Right lobe of liver (tissue), 6 donors: ENCODE data around the gene ANGPTL2. TPM values are rescaled to one million over a fixed set of nuclear protein-coding genes. Genes with fewer than 3 reads are reported as not detected.
A peak's percentile ranks its signal among the peaks of the same experiment; 100 is the strongest.

Source experiments
- ATAC-seq, 4 donors: fragments of 200-7000 bp; cut with Tn5 transposase; one replicate each; pipeline ENCODE4 v1.9.1; 2020; ENCODE audit warnings: mild to moderate bottlenecking in 4 of 4, moderate library complexity in 4 of 4
- DNase-seq, 3 donors: peaks; one replicate each; pipeline ENCODE4 v3.0.0-alpha.2; 2020
- H3K27ac ChIP-seq, 3 donors: fragments of 200-600 bp; one replicate each; pipeline ENCODE4 v1.8.0; 2022
- H3K27me3 ChIP-seq, 2 donors: fragments of 200-600 bp; one replicate each; pipeline ENCODE4 v1.8.0; 2022
- H3K36me3 ChIP-seq, 4 donors: fragments of 200-600 bp; sonication (generic) in 1 of 4; one replicate each; pipeline versions ENCODE4 v1.5.1 to v1.8.0; 2017 to 2022; ENCODE audit warnings: control low read depth in 1 of 4
- H3K4me1 ChIP-seq, 4 donors: fragments of 200-600 bp; sonication (generic) in 1 of 4; one replicate each; pipeline versions ENCODE4 v1.5.1 to v1.8.0; 2017 to 2022; ENCODE audit warnings: control low read depth in 1 of 4
- H3K4me3 ChIP-seq, 3 donors: fragments of 200-600 bp; one replicate each; pipeline ENCODE4 v1.8.0; 2022
- H3K9me3 ChIP-seq, 4 donors: fragments of 200-600 bp; sonication (generic) in 1 of 4; one replicate each; pipeline versions ENCODE4 v1.5.1 to v1.8.0; 2017 to 2022; ENCODE audit warnings: control low read depth in 1 of 4
- POLR2A ChIP-seq: fragments of 450-650 bp; IDR thresholded peaks from one replicate; pipeline ENCODE4 v1.6.1; 2017; ENCODE audit warnings: antibody characterized with exemption, mild to moderate bottlenecking
- WGBS: methylation state at CpG from one replicate; pipeline ENCODE4 v1.1.6; 2018; ENCODE audit warnings: low coverage, low lambda C conversion rate; ENCODE audit not compliant: insufficient coverage; ENCODE audit errors: missing lambda C conversion rate; 5-methylcytosine and 5-hydroxymethylcytosine counted together
- intact Hi-C, 2 donors: fragments of 100-400 bp; cut with DNase I; formaldehyde crosslinking; loops; one replicate each; pipeline versions ENCODE4 v1.11.2 to v1.14.1; 2022
- total RNA-seq, 6 experiments: library from RNA; depleted of rRNA in 2 of 6; stranded (reverse); fragments of >200 nt in 2 of 6; fragmentation: NEBNext Ultra II Directional in 3 of 6; extraction: Animal tissue kit (Norgen Biotek cat#: 25700) in 3 of 6; gene quantifications; one replicate each; pipeline versions ENCODE4 v1.1.0 to v1.2.4, GENCODE V29; 2016 to 2023
- TF ChIP-seq, protein P1 (sequence below), 4 donors: fragments of 200-600 bp in 3 of 4; fragments of 450-650 bp in 1 of 4; IDR thresholded peaks; one replicate each; pipeline versions ENCODE4 v1.5.1 to v1.8.0; 2016 to 2022; ENCODE audit warnings: antibody characterized with exemption in 4 of 4, mild to moderate bottlenecking in 2 of 4
- donor health status: DM: no; HTN: yes; CAD: no.
- donor health status: DM: no; HTN: no; CAD: no.
- donor health status: DM: no; HTN: no; CAD: no.
- donor health status: DM: no; HTN: yes; CAD: no.
- donor health status: DM: no; HTN: yes; CAD: no.

The ANGPTL2 gene
- total RNA-seq, 6 experiments from 2014 or later: 2.1 to 6.3 (median 3.0) TPM

DNA sequence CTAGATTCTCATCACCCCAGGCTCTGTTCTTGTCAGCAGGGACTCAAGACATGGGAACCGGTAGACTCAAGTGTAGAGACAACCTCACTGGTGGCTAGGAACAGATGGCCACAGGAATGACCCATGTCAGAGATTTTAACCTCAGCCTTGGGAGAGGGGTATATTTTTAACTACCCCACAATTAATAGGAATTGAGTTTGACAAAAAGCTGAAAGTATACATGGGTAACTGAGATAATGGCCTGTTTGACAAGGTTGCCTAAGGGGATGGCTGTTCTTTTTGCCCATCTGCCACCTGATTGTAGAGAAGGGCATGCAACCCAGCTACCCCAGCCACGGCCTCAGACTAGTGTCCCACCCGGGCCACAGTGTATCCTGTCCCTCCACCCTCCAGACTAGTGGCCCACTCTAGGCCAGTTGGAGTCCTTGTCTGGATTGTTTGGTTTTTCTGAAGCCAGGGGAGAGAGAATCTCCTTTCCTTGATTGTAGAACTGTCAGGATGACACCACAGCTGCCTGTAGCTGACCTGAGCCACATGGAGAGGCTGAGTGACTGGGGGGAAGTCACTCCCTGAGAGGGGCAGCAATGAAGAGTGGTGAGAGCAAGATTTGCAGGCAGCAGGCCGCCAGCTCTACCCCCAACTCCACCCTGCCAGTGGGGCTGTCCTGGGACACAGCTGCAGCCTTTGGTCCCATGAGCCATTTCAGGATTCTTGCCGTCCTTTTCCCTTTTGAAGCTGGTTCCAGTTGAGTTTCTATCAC is 14.6 kb upstream of the ANGPTL2 start:
- H3K27ac ChIP-seq: no peak overlapping the region
- ATAC-seq (no peak), DNase-seq (peak in 1 of 3 donors; percentile 22)
- H3K4me1 ChIP-seq: peaks cover 0 to 6% (median 0%) of the 10 kb centered on the region in 4 donors
- intact Hi-C loops: no loop called here
- no peaks in the 10 kb centered on the region for H3K9me3 ChIP-seq
- 100% methylated on average over 1 of the region's 5 CpGs for WGBS
- H3K36me3 ChIP-seq: no peaks in the 10 kb centered on the region
- no peaks in the 10 kb centered on the region for H3K27me3 ChIP-seq
- TF ChIP-seq POLR2A: no peak
- no peak overlapping the region for H3K4me3 ChIP-seq

DNA sequence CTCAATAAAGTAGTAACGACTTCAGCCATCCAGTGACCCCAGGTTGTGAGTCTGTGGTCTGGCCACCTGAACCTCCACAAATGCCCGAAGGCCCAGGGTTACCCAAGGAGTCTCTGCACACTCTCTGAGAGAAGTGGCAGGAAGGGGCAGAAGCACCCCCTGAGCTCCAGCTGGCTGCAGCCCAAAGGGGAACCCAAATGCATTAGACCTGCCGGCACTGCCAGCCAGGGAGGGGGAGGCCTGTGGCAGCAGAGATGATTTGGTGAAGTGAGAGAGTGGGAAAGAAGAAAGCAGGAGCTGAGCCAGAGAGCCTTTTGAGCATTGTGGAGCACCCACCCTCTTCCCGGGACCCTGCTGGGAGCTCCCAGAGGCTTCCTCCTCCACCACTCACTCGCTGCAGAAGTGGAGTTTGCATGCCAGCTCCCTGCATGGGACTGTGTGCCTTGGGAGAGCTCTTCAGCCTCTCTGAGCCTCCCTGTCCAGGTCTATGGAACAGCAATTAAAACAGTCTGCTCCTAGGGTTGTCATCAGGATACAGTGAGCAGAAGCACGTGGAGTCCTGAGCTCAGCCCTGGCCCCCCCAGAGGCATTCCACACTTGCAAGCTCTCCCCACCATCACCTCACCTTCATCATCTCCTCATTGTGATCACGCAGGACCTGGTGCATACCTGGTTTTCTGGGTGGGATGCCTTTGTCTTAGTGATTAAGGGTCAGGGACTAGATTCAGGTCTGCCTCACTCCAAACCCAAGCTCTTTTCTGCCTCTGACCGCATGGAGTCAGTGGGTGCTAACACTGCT is 13.8 kb upstream of the ANGPTL2 start:
- ATAC-seq: no peak
- no peaks in the 10 kb centered on the region for H3K36me3 ChIP-seq

DNA sequence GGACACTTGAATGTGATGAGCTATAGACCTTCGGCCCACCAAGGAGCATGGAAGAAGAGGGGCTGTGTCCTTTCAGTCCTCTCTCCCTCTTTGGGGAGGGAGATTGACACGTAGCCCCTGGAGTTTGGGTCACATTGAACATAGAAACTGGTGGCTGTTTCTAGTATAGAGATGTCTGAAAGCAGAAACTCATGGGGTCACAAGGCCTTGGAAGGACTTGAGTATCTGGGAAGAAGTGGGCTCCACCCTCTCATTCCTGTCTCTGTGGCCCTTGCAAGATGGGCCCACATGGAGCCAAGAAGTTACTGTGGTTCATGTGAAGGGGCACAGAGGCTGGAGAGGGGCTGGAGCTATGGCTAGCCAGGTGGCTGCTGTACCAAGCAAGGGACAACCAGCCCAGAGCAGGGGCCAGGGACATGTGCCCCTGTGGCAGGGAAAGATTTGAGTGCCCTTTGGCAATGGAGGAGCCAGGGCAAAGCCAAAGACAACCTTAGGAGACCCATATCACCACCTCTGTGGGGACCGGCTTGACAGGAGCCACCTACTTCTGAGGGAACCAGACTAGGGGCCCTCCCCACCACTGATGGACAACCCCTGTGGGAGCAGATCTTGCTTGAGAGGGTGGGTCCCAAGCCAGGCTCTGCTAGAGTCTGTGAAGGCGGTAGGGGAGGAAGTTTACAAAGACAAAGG is 12.8 kb upstream of the ANGPTL2 start:
- no peaks in the 10 kb centered on the region for H3K36me3 ChIP-seq

More for the DNA sequence above, 13.8 kb upstream of the ANGPTL2 start:
- TF ChIP-seq, protein P1, sequence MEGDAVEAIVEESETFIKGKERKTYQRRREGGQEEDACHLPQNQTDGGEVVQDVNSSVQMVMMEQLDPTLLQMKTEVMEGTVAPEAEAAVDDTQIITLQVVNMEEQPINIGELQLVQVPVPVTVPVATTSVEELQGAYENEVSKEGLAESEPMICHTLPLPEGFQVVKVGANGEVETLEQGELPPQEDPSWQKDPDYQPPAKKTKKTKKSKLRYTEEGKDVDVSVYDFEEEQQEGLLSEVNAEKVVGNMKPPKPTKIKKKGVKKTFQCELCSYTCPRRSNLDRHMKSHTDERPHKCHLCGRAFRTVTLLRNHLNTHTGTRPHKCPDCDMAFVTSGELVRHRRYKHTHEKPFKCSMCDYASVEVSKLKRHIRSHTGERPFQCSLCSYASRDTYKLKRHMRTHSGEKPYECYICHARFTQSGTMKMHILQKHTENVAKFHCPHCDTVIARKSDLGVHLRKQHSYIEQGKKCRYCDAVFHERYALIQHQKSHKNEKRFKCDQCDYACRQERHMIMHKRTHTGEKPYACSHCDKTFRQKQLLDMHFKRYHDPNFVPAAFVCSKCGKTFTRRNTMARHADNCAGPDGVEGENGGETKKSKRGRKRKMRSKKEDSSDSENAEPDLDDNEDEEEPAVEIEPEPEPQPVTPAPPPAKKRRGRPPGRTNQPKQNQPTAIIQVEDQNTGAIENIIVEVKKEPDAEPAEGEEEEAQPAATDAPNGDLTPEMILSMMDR (IDR thresholded peaks at IDR 0.05): no peak
- TF ChIP-seq POLR2A: no peak
- no peaks in the 10 kb centered on the region for H3K27me3 ChIP-seq
- no peaks in the 10 kb centered on the region for H3K4me1 ChIP-seq
- intact Hi-C loops: no loop called here
- WGBS: 94% methylated on average over 6 of the region's 8 CpGs
- H3K9me3 ChIP-seq: no peaks in the 10 kb centered on the region
- DNase-seq: peak in 1 of 3 donors; percentile 28
- no peak overlapping the region for H3K27ac ChIP-seq
- H3K4me3 ChIP-seq: no peak overlapping the region

DNA sequence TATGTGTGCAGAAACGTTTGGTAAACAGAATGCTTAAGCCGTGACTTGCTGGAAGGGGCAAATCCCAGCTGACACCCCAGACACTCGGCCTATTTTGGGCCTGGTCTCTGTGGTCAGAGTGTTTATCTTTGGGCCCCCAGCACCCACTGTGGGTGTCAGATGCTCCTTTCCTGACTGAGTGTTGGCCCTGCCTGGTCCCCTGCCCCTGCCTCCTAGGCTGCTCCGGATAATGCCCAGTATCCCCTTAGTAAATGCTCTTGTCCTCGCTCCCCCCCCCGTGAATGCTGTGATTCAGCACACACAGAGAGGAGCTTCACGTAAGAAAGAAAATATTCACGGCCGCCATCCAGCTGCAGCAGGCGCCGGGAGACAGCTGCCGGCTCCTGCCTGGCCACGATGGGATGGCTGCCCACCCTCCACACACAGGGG is 11.3 kb upstream of the ANGPTL2 start:
- H3K27ac ChIP-seq: peak overlapping the region in 1 of 3 donors; percentile 29
- intact Hi-C loops: no loop called here
- no peak for ATAC-seq
- no peak overlapping the region for H3K4me3 ChIP-seq
- H3K9me3 ChIP-seq: no peaks in the 10 kb centered on the region
- no peaks in the 10 kb centered on the region for H3K36me3 ChIP-seq
- WGBS: 70% methylated on average over 9 of the region's 13 CpGs
- TF ChIP-seq, protein P1 (IDR thresholded peaks at IDR 0.05): no peak
- TF ChIP-seq POLR2A: no peak
- peaks cover 0 to 5% (median 0%) of the 10 kb centered on the region in 4 donors for H3K4me1 ChIP-seq
- H3K27me3 ChIP-seq: no peaks in the 10 kb centered on the region
- DNase-seq: peak in 1 of 3 donors; percentile 40

More for the DNA sequence above, 12.8 kb upstream of the ANGPTL2 start:
- Histone ChIP-seq H3K27me3 (no peaks in the 10 kb centered on the region), H3K9me3 (no peaks in the 10 kb centered on the region), H3K4me1 (peaks cover 0 to 5% (median 0%) of the 10 kb centered on the region in 4 donors), H3K4me3 (no peak overlapping the region), H3K27ac (no peak overlapping the region)
- no peak for TF ChIP-seq POLR2A
- TF ChIP-seq, protein P1 (IDR thresholded peaks at IDR 0.05): no peak
- ATAC-seq (no peak), DNase-seq (peak in 1 of 3 donors; percentile 31)
- intact Hi-C loops: no loop called here
- WGBS: 80% methylated on average over 2 of the region's 4 CpGs
